SK-N-MC (cell line): Measurements from ENCODE around the gene PTPRN2.
"Not testable (repeated sequence)": the region's sequence is repeated elsewhere in the genome, so short reads cannot be mapped to it uniquely, and the experiment has no call there.

ENCODE experiments used
- DNase-seq: peaks from one replicate; pipeline ENCODE4 v3.0.0-alpha.2; 2011; ENCODE audit warnings: low read depth, low spot score
- H3K27ac ChIP-seq: fragments of 200-600 bp; sonication (generic); 2 replicates; pipeline ENCODE4 v1.5.1; 2016; ENCODE audit warnings: mixed run types
- H3K36me3 ChIP-seq: fragments of 200-600 bp; sonication (generic); 2 replicates; pipeline ENCODE4 v1.6.1; 2017; ENCODE audit warnings: antibody characterized with exemption, low read length, mixed read lengths; ENCODE audit not compliant: insufficient read depth
- H3K4me3 ChIP-seq: fragments of 200-600 bp; sonication (generic); 2 replicates; pipeline ENCODE4 v1.5.1; 2016
- H3K9ac ChIP-seq: fragments of 200-600 bp; sonication (generic); 2 replicates; pipeline ENCODE4 v1.8.0; 2017; ENCODE audit warnings: mixed run types, mixed read lengths; ENCODE audit not compliant: insufficient read length
- H3K9me3 ChIP-seq: fragments of 200-600 bp; sonication (generic); 2 replicates; pipeline ENCODE4 v1.6.1; 2017; ENCODE audit warnings: low read depth, mild to moderate bottlenecking, antibody characterized with exemption, low read length, moderate library complexity, mixed read lengths
- EZH2 ChIP-seq: fragments of 200-600 bp; sonication (generic); IDR thresholded peaks from one replicate; pipeline ENCODE4 v1.6.1; 2017; ENCODE audit warnings: antibody characterized with exemption
- FOXP2 ChIP-seq: optimal IDR thresholded peaks from 2 replicates; pipeline ENCODE3; 2011; ENCODE audit warnings: mild to moderate bottlenecking, moderate library complexity; ENCODE audit not compliant: insufficient read depth; ENCODE audit errors: extremely low read length, control extremely low read depth
- POLR2AphosphoS5 ChIP-seq: IDR thresholded peaks from 2 replicates; pipeline ENCODE4 v1.6.1; 2012; ENCODE audit warnings: mild to moderate bottlenecking, low read depth, low read length, borderline replicate concordance

Gene PTPRN2

DNA sequence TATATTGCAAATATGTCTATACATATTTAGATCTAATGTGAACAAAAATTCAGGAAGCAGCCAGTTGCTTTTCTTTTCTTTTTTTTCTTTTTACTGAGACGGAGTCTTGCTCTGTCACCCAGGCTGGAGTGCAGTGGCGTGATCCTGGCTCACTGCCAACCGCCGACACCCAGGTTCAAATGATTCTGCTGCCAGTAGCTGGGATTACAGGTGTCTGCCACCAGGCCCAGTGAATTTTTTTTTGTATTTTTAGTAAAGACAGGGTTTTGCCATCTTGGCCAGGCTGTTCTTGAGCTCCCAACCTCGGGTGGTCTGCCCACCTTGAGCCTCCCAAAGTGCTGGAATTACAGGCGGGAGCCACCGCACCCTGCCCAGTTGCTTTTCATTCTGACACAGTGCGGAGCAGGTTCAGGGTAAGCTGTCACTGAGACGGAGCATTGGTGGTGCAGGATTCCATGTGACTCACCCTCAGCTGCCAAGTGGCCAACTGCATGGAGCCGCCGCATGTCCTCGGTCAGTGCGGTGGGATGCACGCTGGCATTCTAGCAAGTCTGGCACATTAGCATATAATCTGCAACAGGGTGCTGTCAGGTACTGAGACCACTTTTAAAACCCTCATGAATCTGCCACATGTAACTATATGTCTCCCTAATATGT lies 888.1 kb downstream of the PTPRN2 start:
- TF ChIP-seq FOXP2 (no peak), EZH2 (no peak)
- no peaks in the 10 kb centered on the region for H3K36me3 ChIP-seq
- no peak for DNase-seq
- no peaks in the 10 kb centered on the region for H3K9me3 ChIP-seq
- no peak overlapping the region for H3K27ac ChIP-seq
- H3K9ac ChIP-seq, result no peak overlapping the region
- H3K4me3 ChIP-seq, result no peak overlapping the region

DNA sequence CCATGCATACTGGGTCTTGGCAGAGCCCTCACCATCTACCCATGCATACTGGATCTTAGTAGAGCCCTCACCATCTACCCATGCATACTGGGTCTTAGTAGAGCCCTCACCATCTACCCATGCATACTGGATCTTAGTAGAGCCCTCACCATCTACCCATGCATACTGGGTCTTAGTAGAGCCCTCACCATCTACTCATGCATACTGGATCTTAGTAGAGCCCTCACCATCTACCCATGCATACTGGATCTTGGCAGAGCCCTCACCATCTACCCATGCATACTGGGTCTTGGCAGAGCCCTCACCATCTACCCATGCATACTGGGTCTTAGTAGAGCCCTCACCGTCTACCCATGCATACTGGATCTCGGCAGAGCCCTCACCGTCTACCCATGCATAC lies 890.3 kb downstream of the PTPRN2 start:
- not testable (repeated sequence) for H3K9me3 ChIP-seq, H3K36me3 ChIP-seq, DNase-seq, H3K27ac ChIP-seq, H3K4me3 ChIP-seq, H3K9ac ChIP-seq

DNA sequence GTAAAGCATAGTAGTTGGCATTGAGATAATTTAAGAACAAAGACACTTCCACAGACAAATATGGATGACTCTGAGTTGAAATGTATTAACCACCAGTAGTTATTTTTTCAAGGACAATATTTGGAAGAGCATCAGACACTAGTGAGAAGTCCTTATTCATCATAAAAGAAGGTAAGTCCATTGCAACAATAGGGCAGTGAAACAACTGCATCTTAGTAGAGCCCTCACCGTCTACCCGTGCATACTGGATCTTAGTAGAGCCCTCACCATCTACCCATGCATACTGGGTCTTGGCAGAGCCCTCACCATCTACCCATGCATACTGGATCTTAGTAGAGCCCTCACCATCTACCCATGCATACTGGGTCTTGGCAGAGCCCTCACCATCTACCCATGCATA lies 892.0 kb downstream of the PTPRN2 start:
- H3K27ac ChIP-seq, H3K4me3 ChIP-seq, DNase-seq, H3K9me3 ChIP-seq, H3K9ac ChIP-seq, H3K36me3 ChIP-seq: not testable (repeated sequence)

DNA sequence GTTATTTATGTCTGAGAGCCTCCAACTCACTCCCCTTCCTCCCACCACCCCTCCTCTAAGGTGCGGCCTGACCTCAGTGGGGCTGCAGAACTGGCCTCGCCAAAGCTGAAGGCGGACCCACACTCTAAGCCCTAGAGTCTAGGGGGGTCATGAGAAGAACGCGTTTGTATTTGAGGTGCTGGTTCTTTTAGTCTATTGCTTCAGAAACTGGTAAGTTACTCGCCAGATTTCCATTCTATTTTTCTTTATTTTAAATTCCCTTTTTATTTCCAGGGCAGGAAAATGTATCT lies 893.3 kb downstream of the PTPRN2 start:
- H3K36me3 ChIP-seq, result no peaks in the 10 kb centered on the region
- DNase-seq, result no peak
- no peak overlapping the region for H3K4me3 ChIP-seq
- H3K27ac ChIP-seq, result no peak overlapping the region
- no peak overlapping the region for H3K9ac ChIP-seq
- TF ChIP-seq POLR2AphosphoS5 (no peak), FOXP2 (no peak), EZH2 (no peak)
- H3K9me3 ChIP-seq, result no peaks in the 10 kb centered on the region

DNA sequence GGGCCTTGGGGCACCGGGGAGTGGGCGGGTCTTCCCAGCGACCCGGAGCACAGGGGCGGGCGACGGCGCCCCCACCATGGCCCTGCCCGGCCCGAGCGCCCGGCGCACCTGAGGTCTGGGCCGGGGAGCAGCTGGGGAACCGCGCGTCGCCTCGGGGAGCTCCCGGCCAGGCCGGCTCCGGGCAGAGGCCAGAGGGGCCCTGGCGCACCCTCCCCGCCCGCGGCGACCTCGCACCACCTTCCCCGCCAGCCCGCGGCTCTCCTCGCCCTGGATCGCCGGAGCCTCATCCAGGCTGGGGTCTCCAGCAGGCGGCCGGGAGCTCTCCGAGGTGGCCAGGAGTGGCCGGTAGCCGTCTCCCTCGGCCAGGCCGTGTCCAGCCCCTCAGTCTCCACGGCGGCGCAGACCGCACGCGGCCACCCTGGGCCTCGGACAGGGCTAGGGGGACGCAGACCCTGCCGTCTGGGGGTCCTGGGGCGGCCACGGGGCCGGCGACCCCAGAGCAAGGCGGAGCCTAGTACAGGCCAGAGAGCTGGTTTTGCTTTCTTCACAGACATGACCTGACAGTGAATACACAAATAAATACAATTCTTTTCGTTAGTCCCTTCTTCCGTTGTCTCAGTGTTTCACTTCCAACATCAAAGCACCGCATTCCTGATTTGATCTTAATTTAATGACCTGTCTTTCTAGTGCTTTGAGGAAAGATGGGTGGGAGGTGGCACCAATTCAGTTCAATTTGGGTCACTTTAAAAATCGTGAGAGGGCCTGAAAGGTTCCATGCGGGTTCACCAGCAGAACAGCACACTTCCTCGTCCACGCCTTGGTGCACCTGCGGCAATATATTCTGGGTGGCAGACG lies 893.9 kb downstream of the PTPRN2 start:
- Histone ChIP-seq H3K27ac (no peak overlapping the region), H3K9me3 (no peaks in the 10 kb centered on the region), H3K4me3 (no peak overlapping the region), H3K36me3 (no peaks in the 10 kb centered on the region), H3K9ac (no peak overlapping the region)
- DNase-seq, result no peak
- TF ChIP-seq EZH2, result no peak
- TF ChIP-seq POLR2AphosphoS5, result no peak
- TF ChIP-seq FOXP2, result no peak

DNA sequence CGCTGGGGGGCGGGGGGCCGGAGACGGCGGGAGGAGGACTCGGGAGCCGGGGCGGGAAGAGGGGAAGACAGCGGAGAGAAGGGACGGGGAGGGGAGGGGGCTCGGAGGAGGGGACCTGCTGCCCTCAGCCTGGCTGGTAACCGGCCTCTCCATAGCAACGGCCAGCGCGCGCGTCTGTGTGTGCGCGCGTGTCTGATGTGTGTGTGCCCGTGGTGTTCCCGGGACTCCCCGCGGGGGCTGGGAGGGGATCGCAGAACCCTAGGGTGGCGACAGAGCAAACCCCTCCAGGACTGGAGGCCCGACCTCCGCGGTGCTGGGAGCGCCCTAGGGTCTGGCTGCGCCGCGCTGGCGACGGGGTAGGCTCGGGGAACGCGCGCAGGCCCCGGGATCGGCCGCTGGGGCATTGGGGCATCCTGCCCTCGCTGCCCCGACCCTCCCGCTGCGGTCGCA lies 894.5 kb downstream of the PTPRN2 start:
- no peak for DNase-seq
- Histone ChIP-seq H3K36me3 (no peaks in the 10 kb centered on the region), H3K4me3 (no peak overlapping the region), H3K9me3 (no peaks in the 10 kb centered on the region), H3K27ac (no peak overlapping the region), H3K9ac (no peak overlapping the region)
- TF ChIP-seq EZH2, result no peak
- no peak for TF ChIP-seq POLR2AphosphoS5
- TF ChIP-seq FOXP2, result no peak

DNA sequence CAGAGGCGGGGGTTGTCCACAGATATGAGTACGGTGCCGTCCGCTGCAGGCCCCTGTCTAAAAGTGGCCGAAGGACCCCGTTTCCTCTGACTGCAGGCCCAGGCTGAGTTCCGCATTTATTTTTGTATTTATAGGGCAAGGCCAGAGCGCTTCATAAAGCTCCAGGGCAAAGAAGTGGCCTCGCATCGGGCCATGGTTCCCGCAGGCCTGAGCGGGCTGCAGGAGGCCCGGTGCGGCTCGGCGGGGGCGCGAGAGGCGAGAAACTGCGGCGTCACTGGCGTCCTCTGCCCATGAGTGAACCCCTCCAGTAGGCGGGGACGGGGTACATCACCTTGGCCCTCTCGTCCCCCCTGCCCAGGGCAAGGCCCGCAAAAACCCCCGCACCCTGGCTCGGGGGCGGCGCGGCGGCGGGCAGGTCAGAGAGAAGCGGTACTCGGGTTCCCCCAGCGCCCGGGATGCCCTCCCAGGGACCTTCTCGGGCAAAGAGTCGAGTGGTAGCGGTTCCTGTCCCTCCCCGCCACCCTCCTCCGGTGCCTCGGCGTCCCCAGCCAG lies 895.1 kb downstream of the PTPRN2 start:
- Histone ChIP-seq H3K4me3 (no peak overlapping the region), H3K9me3 (no peaks in the 10 kb centered on the region), H3K27ac (no peak overlapping the region), H3K36me3 (no peaks in the 10 kb centered on the region), H3K9ac (no peak overlapping the region)
- DNase-seq, result no peak
- no peak for TF ChIP-seq EZH2
- no peak for TF ChIP-seq POLR2AphosphoS5
- no peak for TF ChIP-seq FOXP2

DNA sequence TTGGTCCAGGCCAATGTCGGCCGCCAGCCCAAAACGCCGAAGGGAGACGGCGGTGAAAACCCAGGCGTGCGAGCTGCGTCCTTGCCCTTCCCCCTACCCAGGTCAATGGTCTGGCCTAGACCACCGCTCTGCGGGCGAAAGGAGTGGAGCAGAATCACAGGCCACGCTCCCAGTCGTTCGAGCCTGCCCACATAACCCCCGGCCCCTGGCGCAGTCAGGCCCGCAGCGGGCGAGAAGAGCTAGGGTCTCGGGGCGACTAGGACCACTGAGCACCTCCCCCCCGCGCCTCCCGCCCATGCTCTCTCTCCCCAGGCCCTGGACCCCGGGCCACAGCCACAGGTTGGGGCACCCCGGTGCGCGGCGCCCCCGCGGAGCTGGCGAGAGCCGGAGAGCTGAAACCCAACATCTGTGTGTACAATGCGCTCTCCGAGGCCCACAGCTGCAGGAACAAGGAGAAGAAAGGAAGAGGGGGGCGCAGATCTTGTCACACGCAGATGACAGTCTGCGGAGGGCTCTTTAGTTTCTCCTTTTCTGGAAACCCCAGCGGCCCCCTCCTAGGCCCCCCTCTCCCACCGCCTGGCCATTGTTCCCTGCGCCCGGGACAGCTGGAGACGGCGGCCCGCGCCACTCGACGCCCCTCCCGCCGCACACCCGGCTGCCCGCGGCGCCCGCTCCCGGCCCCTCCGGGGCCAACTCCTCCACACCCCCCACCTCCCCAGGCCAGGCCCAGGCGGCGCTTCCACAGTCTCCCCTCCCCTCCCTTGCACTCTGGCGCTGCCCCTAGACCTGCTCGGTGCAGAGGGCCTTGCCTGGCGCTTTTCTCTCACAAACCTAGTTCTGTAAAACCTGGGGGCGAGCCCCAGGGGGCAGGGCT lies 895.8 kb downstream of the PTPRN2 start:
- Histone ChIP-seq H3K4me3 (no peak overlapping the region), H3K9ac (no peak overlapping the region), H3K36me3 (no peaks in the 10 kb centered on the region), H3K27ac (no peak overlapping the region), H3K9me3 (no peaks in the 10 kb centered on the region)
- no peak for DNase-seq
- TF ChIP-seq FOXP2, result no peak
- no peak for TF ChIP-seq POLR2AphosphoS5
